GM23338 (cell line): ENCODE measurements around the gene FTO. TPM values are rescaled to one million over a fixed set of nuclear protein-coding genes. Genes with fewer than 3 reads are reported as not detected.

Experiments used
- ATAC-seq: fragments of 200-7000 bp; cut with Tn5 transposase; 3 replicates; pipeline ENCODE4 v1.9.1; 2020
- DNase-seq: peaks from one replicate; pipeline ENCODE4 v3.0.0-alpha.2; 2015; ENCODE audit warnings: low spot score
- H2AFZ ChIP-seq: fragments of 200-600 bp; sonication (generic); 2 replicates; pipeline ENCODE4 v1.8.0; 2016; ENCODE audit warnings: antibody characterized with exemption, mild to moderate bottlenecking, moderate library complexity
- H3F3A ChIP-seq: fragments of 200-600 bp; sonication (generic); replicated peaks from 2 replicates; pipeline ENCODE4 v1.8.0; 2017; ENCODE audit warnings: antibody characterized with exemption, mixed run types, low read depth
- H3K27ac ChIP-seq: fragments of 200-600 bp; sonication (generic); 2 replicates; pipeline ENCODE4 v1.6.1; 2016; ENCODE audit warnings: low read depth
- H3K27me3 ChIP-seq: fragments of 200-600 bp; sonication (generic); 2 replicates; pipeline ENCODE4 v1.8.0; 2016; ENCODE audit warnings: mild to moderate bottlenecking, mixed run types, moderate library complexity; ENCODE audit not compliant: insufficient read depth
- H3K36me3 ChIP-seq: fragments of 200-600 bp; sonication (generic); 2 replicates; pipeline ENCODE4 v1.8.0; 2016; ENCODE audit warnings: mild to moderate bottlenecking; ENCODE audit not compliant: insufficient read depth
- H3K4me1 ChIP-seq: fragments of 200-600 bp; sonication (generic); 2 replicates; pipeline ENCODE4 v1.8.0; 2016; ENCODE audit warnings: mild to moderate bottlenecking, moderate library complexity; ENCODE audit not compliant: insufficient read depth
- H3K4me2 ChIP-seq: fragments of 200-600 bp; sonication (generic); 2 replicates; pipeline ENCODE4 v1.7.1; 2017; ENCODE audit warnings: mixed run types
- H3K4me3 ChIP-seq: fragments of 200-600 bp; sonication (generic); 2 replicates; pipeline ENCODE4 v1.6.1; 2016; ENCODE audit warnings: mixed run types
- H3K79me2 ChIP-seq: fragments of 200-600 bp; sonication (generic); replicated peaks from 2 replicates; pipeline ENCODE4 v1.8.0; 2017; ENCODE audit warnings: mild to moderate bottlenecking; ENCODE audit not compliant: insufficient read depth
- H3K9me2 ChIP-seq: fragments of 200-600 bp; sonication (generic); 2 replicates; pipeline ENCODE4 v1.8.0; 2017; ENCODE audit not compliant: insufficient read depth
- H4K20me1 ChIP-seq: fragments of 200-600 bp; sonication (generic); replicated peaks from 2 replicates; pipeline ENCODE4 v1.8.0; 2017; ENCODE audit warnings: mild to moderate bottlenecking; ENCODE audit not compliant: insufficient read depth
- H3K27ac Mint-ChIP-seq: 2 replicates; pipeline ENCODE4 v1.8.0; 2020; ENCODE audit warnings: inconsistent platforms, mild to moderate bottlenecking, moderate library complexity, mixed read lengths
- H3K27me3 Mint-ChIP-seq: 3 replicates; pipeline ENCODE4 v1.8.0; 2022; ENCODE audit warnings: low read depth, mild to moderate bottlenecking, moderate library complexity, mixed read lengths, inconsistent platforms; ENCODE audit not compliant: insufficient read depth, poor library complexity
- H3K36me3 Mint-ChIP-seq: 3 replicates; pipeline ENCODE4 v1.8.0; 2021; ENCODE audit warnings: low read depth, mild to moderate bottlenecking, inconsistent platforms, moderate library complexity, mixed read lengths
- H3K4me1 Mint-ChIP-seq: 3 replicates; pipeline ENCODE4 v1.8.0; 2020; ENCODE audit warnings: mild to moderate bottlenecking, inconsistent platforms, mixed read lengths
- H3K4me3 Mint-ChIP-seq: 3 replicates; pipeline ENCODE4 v1.8.0; 2021; ENCODE audit warnings: moderate library complexity, mild to moderate bottlenecking, inconsistent platforms, mixed read lengths
- H3K9me3 Mint-ChIP-seq: 3 replicates; pipeline ENCODE4 v1.8.0; 2020; ENCODE audit warnings: moderate library complexity, mild to moderate bottlenecking, inconsistent platforms, mixed read lengths
- CREB1 ChIP-seq: fragments of 250-450 bp; sonication (Bioruptor Pico); IDR thresholded peaks from 2 replicates; pipeline ENCODE4 v1.5.0; 2020; ENCODE audit warnings: low read depth, mild to moderate bottlenecking, moderate library complexity
- CTCF ChIP-seq, 2 experiments: fragments of 200-600 bp in 1 of 2; sonication (generic) in 1 of 2; conservative IDR thresholded peaks; 2 replicates each; pipeline versions ENCODE4 v1.5.1 to v1.6.1; 2016 to 2017; ENCODE audit warnings: antibody characterized with exemption in 2 of 2, low read depth in 2 of 2, mild to moderate bottlenecking in 2 of 2, moderate library complexity in 1 of 2
- ETS1 ChIP-seq: IDR thresholded peaks from 2 replicates; pipeline ENCODE4 v1.6.1; 2016; ENCODE audit warnings: antibody characterized with exemption
- EZH2 ChIP-seq: fragments of 200-600 bp; sonication (generic); IDR thresholded peaks from one replicate; pipeline ENCODE4 v1.8.0; 2017; ENCODE audit warnings: antibody characterized with exemption, mild to moderate bottlenecking, low read depth; ENCODE audit not compliant: unreplicated experiment
- EZH2phosphoT487 ChIP-seq: fragments of 200-600 bp; sonication (generic); IDR thresholded peaks from one replicate; pipeline ENCODE4 v1.8.1; 2018; ENCODE audit warnings: antibody characterized with exemption; ENCODE audit not compliant: unreplicated experiment
- JUNB ChIP-seq: IDR thresholded peaks from one replicate; pipeline ENCODE4 v1.6.1; 2016; ENCODE audit warnings: antibody characterized with exemption; ENCODE audit not compliant: unreplicated experiment
- NANOG ChIP-seq: IDR thresholded peaks from 2 replicates; pipeline ENCODE4 v1.6.1; 2016; ENCODE audit warnings: antibody characterized with exemption, borderline replicate concordance
- POLR2AphosphoS5 ChIP-seq: IDR thresholded peaks from 2 replicates; pipeline ENCODE4 v1.6.1; 2016; ENCODE audit warnings: antibody characterized with exemption, low read depth
- REST ChIP-seq: IDR thresholded peaks from one replicate; pipeline ENCODE4 v1.6.1; 2018; ENCODE audit warnings: antibody characterized with exemption; ENCODE audit not compliant: unreplicated experiment
- STAT1 ChIP-seq: IDR thresholded peaks from one replicate; pipeline ENCODE4 v1.6.1; 2016; ENCODE audit warnings: antibody characterized with exemption; ENCODE audit not compliant: unreplicated experiment
- ZNF114 ChIP-seq: fragments of 250-450 bp; sonication (Bioruptor Pico); IDR thresholded peaks from 2 replicates; pipeline ENCODE4 v1.5.0; 2020; ENCODE audit warnings: mild to moderate bottlenecking, moderate library complexity
- ZNF331 ChIP-seq: fragments of 250-450 bp; sonication (Bioruptor Pico); IDR thresholded peaks from 2 replicates; pipeline ENCODE4 v1.5.0; 2020; ENCODE audit warnings: low read depth, mild to moderate bottlenecking, moderate library complexity
- ZNF462 ChIP-seq: fragments of 250-450 bp; sonication (Bioruptor Pico); IDR thresholded peaks from 2 replicates; pipeline ENCODE4 v1.5.0; 2020; ENCODE audit warnings: mild to moderate bottlenecking, moderate library complexity
- polyA plus RNA-seq: library from polyadenylated mRNA; unstranded; fragments of >200 nt; fragmentation: Nextera tagmentation; extraction: Ambion mirVana; gene quantifications from 2 replicates; pipeline ENCODE4 v1.2.1, GENCODE V29; 2016
- total RNA-seq: library from RNA; depleted of rRNA; stranded (reverse); fragments of >200 nt; shearing (Covaris generic); gene quantifications from 2 replicates; pipeline ENCODE4 v1.2.3, GENCODE V29; 2014

The FTO gene
- total and polyA plus RNA-seq, 2 experiments from 2014 or later, result 17.7 to 69.6 TPM

GRCh38 chr16:53792161-53792951 lies 88.4 kb downstream of the FTO start:
- ATAC-seq, result no peak
- Histone ChIP-seq H3F3A (no peaks in the 10 kb centered on the region), H3K9me2 (no peaks in the 10 kb centered on the region), H2AFZ (no peak overlapping the region), H3K4me2 (no peak overlapping the region), H3K79me2 (peaks cover 11% of the 10 kb centered on the region), H3K4me3 (no peak overlapping the region), H4K20me1 (no peaks in the 10 kb centered on the region), H3K36me3 (no peaks in the 10 kb centered on the region), H3K27me3 (no peaks in the 10 kb centered on the region), H3K27ac (no peak overlapping the region), H3K4me1 (peaks cover 3% of the 10 kb centered on the region; the same call in 1 of the 2 replicates)
- Mint-ChIP-seq H3K36me3 (no peaks in the 10 kb centered on the region), H3K4me3 (no peak overlapping the region), H3K9me3 (no peaks in the 10 kb centered on the region), H3K27ac (no peak overlapping the region), H3K27me3 (no peaks in the 10 kb centered on the region), H3K4me1 (peaks cover 4% of the 10 kb centered on the region; the same call in 1 of the 3 replicates)
- DNase-seq, result no peak
- TF ChIP-seq EZH2phosphoT487, result no peak
- TF ChIP-seq CTCF (conservative IDR thresholded peaks at IDR 0.05; ENCODE audit: low read depth in 2 of 2), result no peak
- TF ChIP-seq NANOG, result no peak
- TF ChIP-seq JUNB, result no peak
- TF ChIP-seq STAT1, result no peak
- no peak for TF ChIP-seq POLR2AphosphoS5
- no peak for TF ChIP-seq REST
- TF ChIP-seq ZNF114, result no peak
- no peak for TF ChIP-seq EZH2
- no peak for TF ChIP-seq ZNF331
- TF ChIP-seq ETS1, result no peak
- TF ChIP-seq CREB1, result no peak
- no peak for TF ChIP-seq ZNF462 (CRISPR knock-in tag)
